ENCODE results near the gene ST6GALNAC1.

DNA sequence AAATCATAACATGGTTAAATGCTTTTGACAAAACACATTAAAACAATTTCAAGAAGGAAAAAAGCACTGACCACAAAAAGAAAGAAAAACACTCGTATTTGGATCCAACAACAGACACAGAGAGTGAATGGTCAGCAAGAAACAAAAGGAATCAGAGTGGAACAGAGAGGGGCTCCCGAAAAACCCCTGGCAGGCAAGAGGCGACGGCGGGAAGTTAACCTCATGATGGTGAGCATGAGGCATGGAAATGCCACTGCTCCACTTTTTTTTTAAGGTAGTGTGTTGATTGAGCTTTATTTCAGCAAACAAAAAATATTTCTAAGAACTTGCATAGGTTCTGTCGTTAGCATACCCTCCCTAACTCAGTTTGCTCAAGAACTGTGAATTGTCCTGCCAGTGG, 32.1 kb upstream of the ST6GALNAC1 start:
- TF ChIP-seq EZH2 (IDR thresholded peaks at IDR 0.05; ENCODE audit: borderline replicate concordance, low read length), result no peak
- TF ChIP-seq, protein P1, sequence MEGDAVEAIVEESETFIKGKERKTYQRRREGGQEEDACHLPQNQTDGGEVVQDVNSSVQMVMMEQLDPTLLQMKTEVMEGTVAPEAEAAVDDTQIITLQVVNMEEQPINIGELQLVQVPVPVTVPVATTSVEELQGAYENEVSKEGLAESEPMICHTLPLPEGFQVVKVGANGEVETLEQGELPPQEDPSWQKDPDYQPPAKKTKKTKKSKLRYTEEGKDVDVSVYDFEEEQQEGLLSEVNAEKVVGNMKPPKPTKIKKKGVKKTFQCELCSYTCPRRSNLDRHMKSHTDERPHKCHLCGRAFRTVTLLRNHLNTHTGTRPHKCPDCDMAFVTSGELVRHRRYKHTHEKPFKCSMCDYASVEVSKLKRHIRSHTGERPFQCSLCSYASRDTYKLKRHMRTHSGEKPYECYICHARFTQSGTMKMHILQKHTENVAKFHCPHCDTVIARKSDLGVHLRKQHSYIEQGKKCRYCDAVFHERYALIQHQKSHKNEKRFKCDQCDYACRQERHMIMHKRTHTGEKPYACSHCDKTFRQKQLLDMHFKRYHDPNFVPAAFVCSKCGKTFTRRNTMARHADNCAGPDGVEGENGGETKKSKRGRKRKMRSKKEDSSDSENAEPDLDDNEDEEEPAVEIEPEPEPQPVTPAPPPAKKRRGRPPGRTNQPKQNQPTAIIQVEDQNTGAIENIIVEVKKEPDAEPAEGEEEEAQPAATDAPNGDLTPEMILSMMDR (IDR thresholded peaks at IDR 0.05; ENCODE audit: low read length), result no peak

Measured in OCI-LY1 (cell line).